Stomach (tissue), 9 donors: Measurements from ENCODE around the gene NUP210. TPM values are rescaled to one million over a fixed set of nuclear protein-coding genes. Genes with fewer than 3 reads are reported as not detected.
A peak's percentile ranks its signal among the peaks of the same experiment; 100 is the strongest.

Experiments
- DNase-seq, 2 donors: peaks; one replicate each; pipeline versions ENCODE4 v3.0.0 to v3.0.0-alpha.2; 2013 to 2019
- H3K27ac ChIP-seq, 5 donors: fragments of 200-600 bp in 4 of 5; sonication (generic) in 4 of 5; one replicate each; pipeline ENCODE4 v1.5.1; 2013 to 2019; ENCODE audit warnings: mild to moderate bottlenecking in 1 of 5, moderate library complexity in 1 of 5
- H3K27me3 ChIP-seq, 3 donors: fragments of 200-600 bp; sonication (generic); one replicate each; pipeline ENCODE4 v1.5.1; 2017 to 2019; ENCODE audit warnings: mixed run types in 1 of 3
- H3K36me3 ChIP-seq, 4 donors: fragments of 200-600 bp; sonication (generic); 1 replicate in 3 of 4; 2 replicates in 1 of 4; pipeline ENCODE4 v1.5.1; 2016 to 2019
- H3K4me1 ChIP-seq, 4 donors: fragments of 200-600 bp; sonication (generic); one replicate each; pipeline ENCODE4 v1.5.1; 2016 to 2019
- H3K4me3 ChIP-seq, 4 donors: fragments of 200-600 bp; sonication (generic) in 3 of 4; one replicate each; pipeline ENCODE4 v1.5.1; 2016 to 2019; ENCODE audit warnings: mild to moderate bottlenecking in 1 of 4
- H3K9me3 ChIP-seq, 4 donors: fragments of 200-600 bp; sonication (generic); one replicate each; pipeline ENCODE4 v1.5.1; 2016 to 2019
- CTCF ChIP-seq, 7 experiments: fragments of 450-650 bp in 4 of 7; fragments of 200-600 bp in 3 of 7; sonication (generic) in 3 of 7; IDR thresholded peaks; one replicate each; pipeline ENCODE4 v1.5.1; 2016 to 2019; ENCODE audit warnings: antibody characterized with exemption in 7 of 7, control low read depth in 2 of 7, mild to moderate bottlenecking in 1 of 7
- EP300 ChIP-seq: sonication (generic); formaldehyde crosslinking; IDR thresholded peaks from one replicate; pipeline ENCODE4 v1.6.1; 2017; ENCODE audit warnings: antibody characterized with exemption
- POLR2A ChIP-seq, 4 donors: fragments of 450-650 bp; IDR thresholded peaks; one replicate each; pipeline ENCODE4 v1.6.1; 2016; ENCODE audit warnings: antibody characterized with exemption in 4 of 4, control low read depth in 2 of 4, mild to moderate bottlenecking in 1 of 4, moderate library complexity in 1 of 4
- POLR2AphosphoS5 ChIP-seq, 3 donors: sonication (generic); formaldehyde crosslinking; IDR thresholded peaks; one replicate each; pipeline ENCODE4 v1.6.1; 2016; ENCODE audit warnings: antibody characterized with exemption in 3 of 3
- WGBS, 5 donors: extraction: QIAGEN DNeasy Blood & Tissue Kit in 3 of 5; methylation state at CpG; one replicate each; pipeline versions ENCODE4 v1.1.5 to v1.1.7; 2013 to 2018; 5-methylcytosine and 5-hydroxymethylcytosine counted together
- intact Hi-C: fragments of 100-400 bp; cut with DNase I; formaldehyde crosslinking; loops from one replicate; pipeline ENCODE4 v1.15.1; 2023; ENCODE audit warnings: low total_unique reads
- polyA plus RNA-seq, 3 donors: library from polyadenylated mRNA; stranded (reverse); fragments of 200-250 nt; gene quantifications; one replicate each; pipeline ENCODE4 v1.2.3, GENCODE V29; 2013
- total RNA-seq, 5 donors: library from RNA; depleted of rRNA; stranded (reverse); fragments of >200 nt; gene quantifications; one replicate each; pipeline versions ENCODE4 v1.1.0 to v1.2.3, GENCODE V29; 2014 to 2016
- donor health status: healthy with polysubstance abuse.
- donor health status: Bipolar disorder and iron deficiency.
- donor health status: healthy.

Gene NUP210
- total and polyA plus RNA-seq, 8 donors = 0.92 to 21.1 (median 10.8) TPM

GRCh38 chr3:13279532-13279910 is 140.6 kb downstream of the NUP210 start:
- DNase-seq = no peak
- H3K27me3 ChIP-seq = peaks cover 0 to 69% (median 25%) of the 10 kb centered on the region in 3 donors
- no peak overlapping the region for H3K27ac ChIP-seq
- H3K9me3 ChIP-seq = peaks cover 5 to 12% (median 9%) of the 10 kb centered on the region in 4 donors
- intact Hi-C loops = no loop called here
- H3K4me1 ChIP-seq = peaks cover 8 to 33% (median 21%) of the 10 kb centered on the region in 4 donors
- TF ChIP-seq POLR2AphosphoS5 (IDR thresholded peaks at IDR 0.05) (no peak), POLR2A (IDR thresholded peaks at IDR 0.05) (no peak), EP300 (no peak), CTCF (IDR thresholded peaks at IDR 0.05) (no peak)
- WGBS, 5 donors = 76 to 86% (median 81%) methylated on average over 5 to 6 of the region's 6 CpGs
- H3K36me3 ChIP-seq = no peaks in the 10 kb centered on the region
- H3K4me3 ChIP-seq = no peak overlapping the region

GRCh38 chr3:13278783-13279531 is 141.2 kb downstream of the NUP210 start:
- peaks cover 8 to 33% (median 21%) of the 10 kb centered on the region in 4 donors for H3K4me1 ChIP-seq
- peaks cover 2 to 6% (median 5%) of the 10 kb centered on the region in 4 donors for H3K9me3 ChIP-seq
- TF ChIP-seq POLR2A (IDR thresholded peaks at IDR 0.05) (no peak), CTCF (IDR thresholded peaks at IDR 0.05) (no peak), POLR2AphosphoS5 (IDR thresholded peaks at IDR 0.05) (no peak), EP300 (no peak)
- no peak overlapping the region for H3K27ac ChIP-seq
- intact Hi-C loops = no loop called here
- no peaks in the 10 kb centered on the region for H3K36me3 ChIP-seq
- no peak overlapping the region for H3K4me3 ChIP-seq
- H3K27me3 ChIP-seq = peaks cover 0 to 69% (median 20%) of the 10 kb centered on the region in 3 donors
- DNase-seq = no peak
- WGBS, 5 donors = 66 to 88% (median 86%) methylated on average over 5 to 9 of the region's 9 CpGs

GRCh38 chr3:13277860-13278531 is 142.1 kb downstream of the NUP210 start:
- Histone ChIP-seq H3K27me3 (peaks cover 0 to 64% (median 11%) of the 10 kb centered on the region in 3 donors), H3K4me1 (peaks cover 8 to 26% (median 15%) of the 10 kb centered on the region in 4 donors), H3K9me3 (no peaks in the 10 kb centered on the region), H3K27ac (peak overlapping the region in 3 of 5 donors; percentile 22 to 61 (median 36)), H3K36me3 (no peaks in the 10 kb centered on the region), H3K4me3 (no peak overlapping the region)
- TF ChIP-seq EP300 (no peak), CTCF (IDR thresholded peaks at IDR 0.05) (no peak), POLR2A (IDR thresholded peaks at IDR 0.05) (no peak), POLR2AphosphoS5 (IDR thresholded peaks at IDR 0.05) (no peak)
- intact Hi-C loops = no loop called here
- WGBS, 5 donors = 42 to 61% (median 54%) methylated on average over 17 of the region's 17 CpGs
- no peak for DNase-seq

GRCh38 chr3:13277196-13277813 is 142.8 kb downstream of the NUP210 start:
- peaks cover 0 to 60% (median 8%) of the 10 kb centered on the region in 3 donors for H3K27me3 ChIP-seq
- no peak for DNase-seq
- no peak overlapping the region for H3K4me3 ChIP-seq

More at GRCh38 chr3:13277196-13277813, 142.8 kb downstream of the NUP210 start:
- 48 to 59% (median 52%) methylated on average over 16 of the region's 16 CpGs for WGBS, 5 donors
- H3K9me3 ChIP-seq = no peaks in the 10 kb centered on the region
- peaks cover 6 to 24% (median 13%) of the 10 kb centered on the region in 4 donors for H3K4me1 ChIP-seq
- no peak for TF ChIP-seq POLR2AphosphoS5 (IDR thresholded peaks at IDR 0.05)
- no peak for TF ChIP-seq POLR2A (IDR thresholded peaks at IDR 0.05)
- no peak for TF ChIP-seq CTCF (IDR thresholded peaks at IDR 0.05)
- TF ChIP-seq EP300 = no peak
- H3K27ac ChIP-seq = peak overlapping the region in 4 of 5 donors; percentile 22 to 61 (median 41)
- no peaks in the 10 kb centered on the region for H3K36me3 ChIP-seq
- intact Hi-C loops = no loop called here
